SK-N-SH (cell line): ENCODE results near the gene SUPT3H. TPM values are rescaled to one million over a fixed set of nuclear protein-coding genes. Genes with fewer than 3 reads are reported as not detected.

ENCODE experiments used
- CTCF ChIA-PET: fragments of 300-600, 350-600 bp; formaldehyde crosslinking; extraction: SDS; loops from one replicate; lab custom pipeline; 2021; lab: Yijun Ruan, JAX
- POLR2A ChIA-PET: fragments of 350-600 bp; sonication (Branson Sonifier 250); formaldehyde crosslinking; extraction: SDS; loops from one replicate; lab custom pipeline; 2020; ENCODE audit warnings: antibody characterized with exemption, inconsistent platforms; lab: Yijun Ruan, JAX
- DNase-seq: peaks from one replicate; pipeline ENCODE4 v3.0.0; 2012
- H2AFZ ChIP-seq: fragments of 200-600 bp; sonication (generic); 2 replicates; pipeline ENCODE4 v1.8.1; 2016; ENCODE audit warnings: antibody characterized with exemption, mild to moderate bottlenecking, low read depth
- H3F3A ChIP-seq: fragments of 200-600 bp; sonication (generic); replicated peaks from 2 replicates; pipeline ENCODE3; 2016; ENCODE audit warnings: antibody characterized with exemption, mild to moderate bottlenecking; ENCODE audit not compliant: insufficient read depth
- H3K27ac ChIP-seq, 2 experiments: fragments of 200-500 bp in 1 of 2; fragments of 200-600 bp in 1 of 2; sonication (Bioruptor generic) in 1 of 2; sonication (generic), shearing (Covaris generic) in 1 of 2; 2 replicates each; pipeline versions ENCODE4 v1.5.1 to v1.6.1; 2014 to 2016; ENCODE audit warnings: low read depth in 2 of 2, inconsistent platforms in 1 of 2, low read length in 1 of 2, mild to moderate bottlenecking in 1 of 2, mixed read lengths in 1 of 2
- H3K27me3 ChIP-seq: fragments of 200-600 bp; sonication (generic), shearing (Covaris generic); 2 replicates; pipeline ENCODE4 v1.6.1; 2016; ENCODE audit warnings: mixed run types; ENCODE audit not compliant: insufficient read depth
- H3K36me3 ChIP-seq, 2 experiments: fragments of 200-500 bp in 1 of 2; fragments of 200-600 bp in 1 of 2; sonication (Bioruptor generic) in 1 of 2; sonication (generic) in 1 of 2; replicated peaks in 1 of 2; 2 replicates each; pipeline versions ENCODE3 to v1.5.1; 2014 to 2016; ENCODE audit warnings: low read length in 1 of 2, mild to moderate bottlenecking in 1 of 2; ENCODE audit not compliant: insufficient read depth in 2 of 2, control insufficient read depth in 1 of 2
- H3K4me1 ChIP-seq, 2 experiments: fragments of 200-500 bp in 1 of 2; fragments of 200-600 bp in 1 of 2; sonication (Bioruptor generic) in 1 of 2; sonication (generic), shearing (Covaris generic) in 1 of 2; 2 replicates each; pipeline versions ENCODE4 v1.5.1 to v1.6.1; 2014 to 2016; ENCODE audit warnings: low read depth in 1 of 2, low read length in 1 of 2, mixed run types in 1 of 2; ENCODE audit not compliant: insufficient read depth in 2 of 2, control insufficient read depth in 1 of 2
- H3K4me2 ChIP-seq: fragments of 200-600 bp; sonication (generic), shearing (Covaris generic); 2 replicates; pipeline ENCODE4 v1.6.1; 2017; ENCODE audit warnings: mixed run types
- H3K4me3 ChIP-seq, 2 experiments: fragments of 200-500 bp in 1 of 2; fragments of 200-600 bp in 1 of 2; sonication (Bioruptor generic) in 1 of 2; sonication (generic), shearing (Covaris generic) in 1 of 2; 2 replicates each; pipeline versions ENCODE4 v1.5.1 to v1.8.1; 2014 to 2016; ENCODE audit warnings: low read depth in 2 of 2, inconsistent platforms in 1 of 2, low read length in 1 of 2, mild to moderate bottlenecking in 1 of 2, mixed read lengths in 1 of 2, moderate library complexity in 1 of 2
- H3K79me2 ChIP-seq: fragments of 200-600 bp; sonication (generic); 2 replicates; pipeline ENCODE4 v1.8.1; 2017; ENCODE audit warnings: mild to moderate bottlenecking; ENCODE audit not compliant: insufficient read depth
- H3K9ac ChIP-seq: fragments of 200-600 bp; sonication (generic); 2 replicates; pipeline ENCODE4 v1.6.1; 2017; ENCODE audit warnings: mixed run types
- H3K9me2 ChIP-seq: fragments of 200-600 bp; sonication (generic); 2 replicates; pipeline ENCODE4 v1.6.1; 2017; ENCODE audit warnings: mixed run types
- H3K9me3 ChIP-seq: fragments of 200-600 bp; sonication (generic); 2 replicates; pipeline ENCODE4 v1.6.1; 2017; ENCODE audit warnings: mixed run types, mild to moderate bottlenecking, moderate library complexity
- H4K20me1 ChIP-seq: fragments of 200-600 bp; sonication (generic); 2 replicates; pipeline ENCODE4 v1.6.1; 2017; ENCODE audit warnings: mild to moderate bottlenecking, mixed run types; ENCODE audit not compliant: insufficient read depth
- CHD2 ChIP-seq: fragments of 150-350 bp; IDR thresholded peaks from 2 replicates; pipeline ENCODE4 v1.6.1; 2018; ENCODE audit warnings: low read length; ENCODE audit not compliant: partially characterized antibody
- EP300 ChIP-seq, 2 experiments: IDR thresholded peaks; 2 replicates each; pipeline versions ENCODE4 v1.4.0 to v1.6.1; 2012; ENCODE audit warnings: borderline replicate concordance in 1 of 2, low read depth in 1 of 2, low read length in 1 of 2
- FOSL2 ChIP-seq: IDR thresholded peaks from 2 replicates; pipeline ENCODE4 v1.4.0; 2012; ENCODE audit warnings: low read depth, mild to moderate bottlenecking, moderate library complexity, borderline replicate concordance
- FOXJ3 ChIP-seq: sonication (generic); formaldehyde crosslinking; IDR thresholded peaks from 2 replicates; pipeline ENCODE4 v1.5.1; 2020; ENCODE audit warnings: mild to moderate bottlenecking, missing genetic modification reagents
- GATA2 ChIP-seq: sonication (generic); formaldehyde crosslinking; IDR thresholded peaks from 2 replicates; pipeline ENCODE4 v1.5.0; 2020; ENCODE audit warnings: mild to moderate bottlenecking, missing genetic modification reagents
- MEF2A ChIP-seq: IDR thresholded peaks from 2 replicates; pipeline ENCODE4 v1.4.0; 2012; ENCODE audit warnings: low read depth, borderline replicate concordance
- MXI1 ChIP-seq: IDR thresholded peaks from 2 replicates; pipeline ENCODE4 v1.6.1; 2012; ENCODE audit warnings: mild to moderate bottlenecking, low read depth, low read length, improper control_type of control experiment
- RAD21 ChIP-seq: IDR thresholded peaks from 2 replicates; pipeline ENCODE4 v1.6.1; 2012; ENCODE audit warnings: mild to moderate bottlenecking, low read length
- RXRA ChIP-seq: IDR thresholded peaks from 2 replicates; pipeline ENCODE4 v1.4.0; 2012; ENCODE audit warnings: low read depth, mild to moderate bottlenecking, borderline replicate concordance
- SIN3A ChIP-seq: IDR thresholded peaks from 2 replicates; pipeline ENCODE4 v1.6.1; 2012; ENCODE audit warnings: low read depth, mild to moderate bottlenecking, low read length, moderate library complexity, borderline replicate concordance
- SMC3 ChIP-seq: IDR thresholded peaks from 2 replicates; pipeline ENCODE4 v1.6.1; 2012; ENCODE audit warnings: low read depth, low read length, improper control_type of control experiment
- TAF1 ChIP-seq: IDR thresholded peaks from 2 replicates; pipeline ENCODE4 v1.6.1; 2012; ENCODE audit warnings: low read depth, mild to moderate bottlenecking, low read length, moderate library complexity, borderline replicate concordance
- TEAD4 ChIP-seq: IDR thresholded peaks from 2 replicates; pipeline ENCODE4 v1.4.0; 2012; ENCODE audit warnings: mild to moderate bottlenecking, borderline replicate concordance; ENCODE audit not compliant: insufficient read depth
- YY1 ChIP-seq: IDR thresholded peaks from 2 replicates; pipeline ENCODE4 v1.4.0; 2012; ENCODE audit warnings: low read depth, mild to moderate bottlenecking
- WGBS: methylation state at CpG from one replicate; pipeline ENCODE4 v1.1.6; 2017; ENCODE audit warnings: low lambda C conversion rate; 5-methylcytosine and 5-hydroxymethylcytosine counted together
- polyA plus RNA-seq, 3 experiments: library from polyadenylated mRNA; depleted of rRNA; stranded (reverse); fragments of >200 nt; gene quantifications; 2 replicates each; pipeline ENCODE4 v1.2.3, GENCODE V29; 2012
- TF ChIP-seq, protein P1 (sequence below): fragments of 150-350 bp; IDR thresholded peaks from 2 replicates; pipeline ENCODE4 v1.6.1; 2017; ENCODE audit warnings: antibody characterized with exemption, low read length, low read depth, borderline replicate concordance
- TF ChIP-seq, protein P2 (sequence below): fragments of 150-350 bp; IDR thresholded peaks from 2 replicates; pipeline ENCODE4 v1.6.1; 2016; ENCODE audit warnings: mild to moderate bottlenecking, low read depth, low read length
- TF ChIP-seq, protein P3 (sequence below): IDR thresholded peaks from 2 replicates; pipeline ENCODE4 v1.4.0; 2012; ENCODE audit warnings: low read depth, borderline replicate concordance
- TF ChIP-seq, protein P4 (sequence below): fragments of 200-600 bp; sonication (generic); IDR thresholded peaks from 2 replicates; pipeline ENCODE4 v1.6.1; 2017; ENCODE audit warnings: antibody characterized with exemption, mild to moderate bottlenecking, moderate library complexity

Gene SUPT3H
- polyA plus RNA-seq, 1 of the 3 experiments (the other 2 are of a cell fraction), result 10.9 TPM

- CTCF ChIA-PET, result no interaction called here
Observed at GRCh38 chr6:45386501-45386900, 8.8 kb upstream of the SUPT3H start.

More at GRCh38 chr6:45386501-45386900, 8.8 kb upstream of the SUPT3H start:
- Histone ChIP-seq H3K79me2 (no peaks in the 10 kb centered on the region), H3K9ac (no peak overlapping the region), H3K4me1 (0 out of 4 replicates have a peak, but pooled peaks cover 0 to 8% of the 10 kb centered on the region in 2 experiments), H3K4me3 (no peak overlapping the region), H3K4me2 (no peak overlapping the region), H3K27me3 (no peaks in the 10 kb centered on the region), H3K36me3 (no peaks in the 10 kb centered on the region), H3K27ac (no peak overlapping the region), H3K9me2 (no peaks in the 10 kb centered on the region), H4K20me1 (no peaks in the 10 kb centered on the region), H3F3A (no peaks in the 10 kb centered on the region), H3K9me3 (no peaks in the 10 kb centered on the region), H2AFZ (no peak overlapping the region)
- no peak for DNase-seq
- WGBS, result 57% methylated on average over 3 of the region's 3 CpGs
- TF ChIP-seq CHD2 (no peak), FOXJ3 (CRISPR knock-in tag) (no peak), YY1 (no peak), EP300 (IDR thresholded peaks at IDR 0.05; ENCODE audit: borderline replicate concordance in 1 of 2, low read depth in 1 of 2, low read length in 1 of 2) (no peak), TEAD4 (no peak), MEF2A (no peak), SIN3A (no peak), TAF1 (no peak), SMC3 (no peak), GATA2 (no peak), FOSL2 (no peak), RAD21 (no peak), MXI1 (no peak), RXRA (no peak)
- TF ChIP-seq, protein P1, sequence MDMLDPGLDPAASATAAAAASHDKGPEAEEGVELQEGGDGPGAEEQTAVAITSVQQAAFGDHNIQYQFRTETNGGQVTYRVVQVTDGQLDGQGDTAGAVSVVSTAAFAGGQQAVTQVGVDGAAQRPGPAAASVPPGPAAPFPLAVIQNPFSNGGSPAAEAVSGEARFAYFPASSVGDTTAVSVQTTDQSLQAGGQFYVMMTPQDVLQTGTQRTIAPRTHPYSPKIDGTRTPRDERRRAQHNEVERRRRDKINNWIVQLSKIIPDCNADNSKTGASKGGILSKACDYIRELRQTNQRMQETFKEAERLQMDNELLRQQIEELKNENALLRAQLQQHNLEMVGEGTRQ, result no peak
- TF ChIP-seq, protein P2, sequence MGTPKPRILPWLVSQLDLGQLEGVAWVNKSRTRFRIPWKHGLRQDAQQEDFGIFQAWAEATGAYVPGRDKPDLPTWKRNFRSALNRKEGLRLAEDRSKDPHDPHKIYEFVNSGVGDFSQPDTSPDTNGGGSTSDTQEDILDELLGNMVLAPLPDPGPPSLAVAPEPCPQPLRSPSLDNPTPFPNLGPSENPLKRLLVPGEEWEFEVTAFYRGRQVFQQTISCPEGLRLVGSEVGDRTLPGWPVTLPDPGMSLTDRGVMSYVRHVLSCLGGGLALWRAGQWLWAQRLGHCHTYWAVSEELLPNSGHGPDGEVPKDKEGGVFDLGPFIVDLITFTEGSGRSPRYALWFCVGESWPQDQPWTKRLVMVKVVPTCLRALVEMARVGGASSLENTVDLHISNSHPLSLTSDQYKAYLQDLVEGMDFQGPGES, result no peak
- TF ChIP-seq, protein P3, sequence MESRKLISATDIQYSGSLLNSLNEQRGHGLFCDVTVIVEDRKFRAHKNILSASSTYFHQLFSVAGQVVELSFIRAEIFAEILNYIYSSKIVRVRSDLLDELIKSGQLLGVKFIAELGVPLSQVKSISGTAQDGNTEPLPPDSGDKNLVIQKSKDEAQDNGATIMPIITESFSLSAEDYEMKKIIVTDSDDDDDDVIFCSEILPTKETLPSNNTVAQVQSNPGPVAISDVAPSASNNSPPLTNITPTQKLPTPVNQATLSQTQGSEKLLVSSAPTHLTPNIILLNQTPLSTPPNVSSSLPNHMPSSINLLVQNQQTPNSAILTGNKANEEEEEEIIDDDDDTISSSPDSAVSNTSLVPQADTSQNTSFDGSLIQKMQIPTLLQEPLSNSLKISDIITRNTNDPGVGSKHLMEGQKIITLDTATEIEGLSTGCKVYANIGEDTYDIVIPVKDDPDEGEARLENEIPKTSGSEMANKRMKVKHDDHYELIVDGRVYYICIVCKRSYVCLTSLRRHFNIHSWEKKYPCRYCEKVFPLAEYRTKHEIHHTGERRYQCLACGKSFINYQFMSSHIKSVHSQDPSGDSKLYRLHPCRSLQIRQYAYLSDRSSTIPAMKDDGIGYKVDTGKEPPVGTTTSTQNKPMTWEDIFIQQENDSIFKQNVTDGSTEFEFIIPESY, result no peak
- TF ChIP-seq, protein P4, sequence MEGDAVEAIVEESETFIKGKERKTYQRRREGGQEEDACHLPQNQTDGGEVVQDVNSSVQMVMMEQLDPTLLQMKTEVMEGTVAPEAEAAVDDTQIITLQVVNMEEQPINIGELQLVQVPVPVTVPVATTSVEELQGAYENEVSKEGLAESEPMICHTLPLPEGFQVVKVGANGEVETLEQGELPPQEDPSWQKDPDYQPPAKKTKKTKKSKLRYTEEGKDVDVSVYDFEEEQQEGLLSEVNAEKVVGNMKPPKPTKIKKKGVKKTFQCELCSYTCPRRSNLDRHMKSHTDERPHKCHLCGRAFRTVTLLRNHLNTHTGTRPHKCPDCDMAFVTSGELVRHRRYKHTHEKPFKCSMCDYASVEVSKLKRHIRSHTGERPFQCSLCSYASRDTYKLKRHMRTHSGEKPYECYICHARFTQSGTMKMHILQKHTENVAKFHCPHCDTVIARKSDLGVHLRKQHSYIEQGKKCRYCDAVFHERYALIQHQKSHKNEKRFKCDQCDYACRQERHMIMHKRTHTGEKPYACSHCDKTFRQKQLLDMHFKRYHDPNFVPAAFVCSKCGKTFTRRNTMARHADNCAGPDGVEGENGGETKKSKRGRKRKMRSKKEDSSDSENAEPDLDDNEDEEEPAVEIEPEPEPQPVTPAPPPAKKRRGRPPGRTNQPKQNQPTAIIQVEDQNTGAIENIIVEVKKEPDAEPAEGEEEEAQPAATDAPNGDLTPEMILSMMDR, result no peak
- POLR2A ChIA-PET, result no interaction called here
